GM19099 (cell line): ENCODE measurements around the gene HMGB4.

Experiments
- POLR2A ChIP-seq: IDR thresholded peaks from 3 replicates; pipeline ENCODE4 v1.6.1; 2011; ENCODE audit warnings: low read depth; ENCODE audit not compliant: insufficient read length; ENCODE audit errors: extremely low read depth

The HMGB4 gene

GRCh38 chr1:33905241-33905640 is 41.4 kb downstream of the HMGB4 start:
- no peak for TF ChIP-seq POLR2A

- no peak for TF ChIP-seq POLR2A
These were observed 42.3 kb downstream of the HMGB4 start for GRCh38 chr1:33906156-33906555.

GRCh38 chr1:33908324-33908956 is 44.6 kb downstream of the HMGB4 start:
- TF ChIP-seq POLR2A: no peak
